GM12801 (cell line): ENCODE data around the gene SDHD.

Source experiments
- CTCF ChIP-seq: IDR thresholded peaks from one replicate; pipeline ENCODE4 v1.5.1; 2011; ENCODE audit warnings: control low read depth; ENCODE audit not compliant: insufficient read length; ENCODE audit errors: extremely low read depth

Gene SDHD

GRCh38 chr11:112129656-112130055 lies 43.0 kb downstream of the SDHD start:
- no peak for TF ChIP-seq CTCF

GRCh38 chr11:112132737-112133136 lies 46.1 kb downstream of the SDHD start:
- TF ChIP-seq CTCF = no peak

GRCh38 chr11:112134473-112134872 lies 47.8 kb downstream of the SDHD start:
- TF ChIP-seq CTCF = no peak

GRCh38 chr11:112143597-112143996 lies 56.9 kb downstream of the SDHD start:
- no peak for TF ChIP-seq CTCF
